Measurements from ENCODE around the gene DERA. TPM values are rescaled to one million over a fixed set of nuclear protein-coding genes. Genes with fewer than 3 reads are reported as not detected.

The DERA gene
- polyA plus RNA-seq, 3 donors: 16.2 to 84.2 (median 83.6) TPM

DNA sequence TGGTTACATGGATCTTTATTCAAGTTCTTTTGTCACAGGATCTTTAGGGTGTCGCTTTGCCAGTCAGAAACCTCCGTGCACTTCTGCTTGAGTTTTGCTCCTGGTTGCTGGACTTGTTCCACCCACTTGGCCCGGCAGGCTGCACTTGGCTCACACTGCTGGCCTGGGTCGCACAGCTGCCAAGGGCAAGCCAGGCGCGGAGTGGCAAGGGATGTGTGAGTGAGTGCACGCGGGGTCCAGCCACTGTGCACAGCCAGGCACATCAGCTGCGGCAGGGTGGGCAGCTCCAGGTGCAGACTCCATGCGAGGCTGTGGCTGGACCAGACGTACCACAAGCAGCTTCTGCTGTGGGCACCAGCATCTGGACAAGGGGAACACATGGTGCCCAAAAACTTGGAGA is 76.6 kb downstream of the DERA start:
- intact Hi-C loops (cut with micrococcal nuclease): no loop called here
- Mint-ChIP-seq H3K9me3 (peaks cover 0 to 17% (median 11%) of the 10 kb centered on the region in 7 donors), H3K27ac (no peak overlapping the region), H3K27me3 (ENCODE audit: low read depth in 3 of 3) (no peaks in the 10 kb centered on the region), H3K4me1 (peaks cover 2% of the 10 kb centered on the region), H3K36me3 (peaks cover 61 to 76% of the 10 kb centered on the region in 2 donors), H3K4me3 (no peak overlapping the region)
- peaks cover 44 to 71% of the 10 kb centered on the region in 2 donors for H3K36me3 ChIP-seq (replicated peaks in 1 of 2; ENCODE audit: control insufficient read depth in 1 of 2, insufficient read depth in 2 of 2, low read length in 2 of 2)
- H3K4me2 ChIP-seq (replicated peaks; ENCODE audit: extremely low read depth, low read length, poor library complexity, severe bottlenecking): no peak overlapping the region
- no peaks in the 10 kb centered on the region for H3K27me3 ChIP-seq (ENCODE audit: control insufficient read depth in 2 of 2, insufficient read depth in 2 of 2, low read length in 2 of 2)
- H2AFZ ChIP-seq (ENCODE audit: insufficient read depth, low read depth, low read length, poor library complexity, severe bottlenecking): no peak overlapping the region
- WGBS (ENCODE audit: insufficient coverage): over 99% methylated on average over 11 of the region's 11 CpGs
- DNase-seq: no peak
- H4K20me1 ChIP-seq (ENCODE audit: insufficient read depth, low read length): no peaks in the 10 kb centered on the region
- no peak overlapping the region for H3K9ac ChIP-seq (ENCODE audit: insufficient read depth, low read length, poor library complexity, severe bottlenecking)
- no peaks in the 10 kb centered on the region for H3K4me1 ChIP-seq (ENCODE audit: control insufficient read depth in 1 of 2, insufficient read depth in 2 of 2, low read length in 2 of 2)
- H3K27ac ChIP-seq (ENCODE audit: low read depth in 1 of 2, low read length in 2 of 2): no peak overlapping the region
- TF ChIP-seq, protein P1, sequence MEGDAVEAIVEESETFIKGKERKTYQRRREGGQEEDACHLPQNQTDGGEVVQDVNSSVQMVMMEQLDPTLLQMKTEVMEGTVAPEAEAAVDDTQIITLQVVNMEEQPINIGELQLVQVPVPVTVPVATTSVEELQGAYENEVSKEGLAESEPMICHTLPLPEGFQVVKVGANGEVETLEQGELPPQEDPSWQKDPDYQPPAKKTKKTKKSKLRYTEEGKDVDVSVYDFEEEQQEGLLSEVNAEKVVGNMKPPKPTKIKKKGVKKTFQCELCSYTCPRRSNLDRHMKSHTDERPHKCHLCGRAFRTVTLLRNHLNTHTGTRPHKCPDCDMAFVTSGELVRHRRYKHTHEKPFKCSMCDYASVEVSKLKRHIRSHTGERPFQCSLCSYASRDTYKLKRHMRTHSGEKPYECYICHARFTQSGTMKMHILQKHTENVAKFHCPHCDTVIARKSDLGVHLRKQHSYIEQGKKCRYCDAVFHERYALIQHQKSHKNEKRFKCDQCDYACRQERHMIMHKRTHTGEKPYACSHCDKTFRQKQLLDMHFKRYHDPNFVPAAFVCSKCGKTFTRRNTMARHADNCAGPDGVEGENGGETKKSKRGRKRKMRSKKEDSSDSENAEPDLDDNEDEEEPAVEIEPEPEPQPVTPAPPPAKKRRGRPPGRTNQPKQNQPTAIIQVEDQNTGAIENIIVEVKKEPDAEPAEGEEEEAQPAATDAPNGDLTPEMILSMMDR (IDR thresholded peaks at IDR 0.05): no peak
- no peak overlapping the region for H3K4me3 ChIP-seq (replicated peaks in 1 of 3; ENCODE audit: low read depth in 2 of 3, low read length in 3 of 3)
- peaks cover 0 to 12% of the 10 kb centered on the region in 2 donors for H3K9me3 ChIP-seq (replicated peaks in 1 of 2; ENCODE audit: control insufficient read depth in 1 of 2, insufficient read depth in 1 of 2, low read length in 2 of 2)
- no peaks in the 10 kb centered on the region for H3K79me2 ChIP-seq (ENCODE audit: insufficient read depth, low read length)

DNA sequence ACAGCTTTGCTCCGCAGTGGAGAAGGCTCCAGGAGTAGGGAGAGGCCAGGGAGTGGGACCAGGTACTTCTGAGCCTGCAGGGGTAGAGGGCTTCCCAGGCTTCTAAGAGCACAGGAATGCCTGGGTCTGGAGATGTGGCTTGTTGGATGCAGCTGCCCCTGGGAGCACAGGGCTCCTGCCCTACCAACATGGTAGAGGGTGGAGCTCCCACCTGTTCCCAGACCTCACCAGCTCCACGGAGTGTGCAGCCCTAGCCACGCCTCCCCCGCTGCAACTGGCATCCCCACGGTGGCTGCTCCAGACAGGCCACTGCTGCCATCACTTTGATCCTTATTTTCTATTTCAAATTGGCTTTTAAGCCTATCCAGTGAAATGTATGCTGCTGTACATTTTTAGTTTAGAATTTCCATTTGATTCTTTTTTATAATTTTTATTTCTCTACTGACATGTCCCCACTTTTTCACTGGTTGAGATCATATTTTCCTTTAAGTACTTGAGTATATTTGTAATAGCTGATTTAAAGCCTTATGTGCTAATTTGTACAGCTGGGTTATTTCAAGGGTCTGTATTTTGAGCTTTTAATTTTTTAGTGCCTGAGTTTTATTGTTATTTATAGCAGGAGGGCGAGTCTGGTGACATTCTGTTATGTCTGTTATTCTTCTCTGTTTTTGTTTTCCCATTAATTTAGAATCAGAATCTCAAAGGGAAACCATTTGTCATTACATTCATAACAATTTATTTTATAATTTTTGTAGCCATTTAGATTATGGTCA is 78.0 kb downstream of the DERA start:
- Histone ChIP-seq H3K9ac (ENCODE audit: insufficient read depth, low read length, poor library complexity, severe bottlenecking) (no peak overlapping the region), H3K4me2 (replicated peaks; ENCODE audit: extremely low read depth, low read length, poor library complexity, severe bottlenecking) (no peak overlapping the region), H3K9me3 (replicated peaks in 1 of 2; ENCODE audit: control insufficient read depth in 1 of 2, insufficient read depth in 1 of 2, low read length in 2 of 2) (peaks cover 0 to 12% of the 10 kb centered on the region in 2 donors), H3K79me2 (ENCODE audit: insufficient read depth, low read length) (no peaks in the 10 kb centered on the region), H2AFZ (ENCODE audit: insufficient read depth, low read depth, low read length, poor library complexity, severe bottlenecking) (no peak overlapping the region), H4K20me1 (ENCODE audit: insufficient read depth, low read length) (no peaks in the 10 kb centered on the region), H3K27ac (ENCODE audit: low read depth in 1 of 2, low read length in 2 of 2) (no peak overlapping the region), H3K27me3 (ENCODE audit: control insufficient read depth in 2 of 2, insufficient read depth in 2 of 2, low read length in 2 of 2) (no peaks in the 10 kb centered on the region), H3K36me3 (replicated peaks in 1 of 2; ENCODE audit: control insufficient read depth in 1 of 2, insufficient read depth in 2 of 2, low read length in 2 of 2) (peaks cover 32 to 63% of the 10 kb centered on the region in 2 donors), H3K4me3 (replicated peaks in 1 of 3; ENCODE audit: low read depth in 2 of 3, low read length in 3 of 3) (no peak overlapping the region), H3K4me1 (ENCODE audit: control insufficient read depth in 1 of 2, insufficient read depth in 2 of 2, low read length in 2 of 2) (no peaks in the 10 kb centered on the region)
- no peaks in the 10 kb centered on the region for H3K27me3 Mint-ChIP-seq (ENCODE audit: low read depth in 3 of 3)
- intact Hi-C loops (cut with micrococcal nuclease): no loop called here
- H3K4me3 Mint-ChIP-seq: no peak overlapping the region
- TF ChIP-seq, protein P1 (IDR thresholded peaks at IDR 0.05): no peak
- no peak for DNase-seq
- no peak overlapping the region for H3K27ac Mint-ChIP-seq
- H3K9me3 Mint-ChIP-seq: peaks cover 0 to 17% (median 11%) of the 10 kb centered on the region in 7 donors
- H3K4me1 Mint-ChIP-seq: peaks cover 2% of the 10 kb centered on the region
- peaks cover 52 to 65% of the 10 kb centered on the region in 2 donors for H3K36me3 Mint-ChIP-seq
- 100% methylated on average over 1 of the region's 6 CpGs for WGBS (ENCODE audit: insufficient coverage)

All from CD14-positive monocyte (primary cell).